Nephron progenitor cell (in vitro differentiated cells): Measurements from ENCODE around the gene ACOT7.

ENCODE experiments used
- DNase-seq: peaks from one replicate; pipeline ENCODE4 v3.0.0; 2021
- H3K27ac Mint-ChIP-seq: 2 replicates; pipeline ENCODE4 v1.8.0; 2021; ENCODE audit warnings: mild to moderate bottlenecking, moderate library complexity, mixed read lengths
- H3K27me3 Mint-ChIP-seq: 2 replicates; pipeline ENCODE4 v1.8.0; 2021; ENCODE audit warnings: mild to moderate bottlenecking, low read depth, mixed read lengths; ENCODE audit not compliant: poor library complexity
- H3K36me3 Mint-ChIP-seq: 2 replicates; pipeline ENCODE4 v1.8.0; 2021; ENCODE audit warnings: low read depth, mixed read lengths
- H3K4me1 Mint-ChIP-seq: 2 replicates; pipeline ENCODE4 v1.8.0; 2021; ENCODE audit warnings: mixed read lengths
- H3K4me3 Mint-ChIP-seq: 2 replicates; pipeline ENCODE4 v1.8.0; 2021; ENCODE audit warnings: mild to moderate bottlenecking, moderate library complexity, mixed read lengths
- H3K9me3 Mint-ChIP-seq: 2 replicates; pipeline ENCODE4 v1.8.0; 2021; ENCODE audit warnings: mild to moderate bottlenecking, moderate library complexity, mixed read lengths
- CTCF ChIP-seq: fragments of 200-600 bp; sonication (generic); IDR thresholded peaks from 2 replicates; pipeline ENCODE4 v1.5.0; 2021; ENCODE audit warnings: antibody characterized with exemption

The ACOT7 gene

DNA sequence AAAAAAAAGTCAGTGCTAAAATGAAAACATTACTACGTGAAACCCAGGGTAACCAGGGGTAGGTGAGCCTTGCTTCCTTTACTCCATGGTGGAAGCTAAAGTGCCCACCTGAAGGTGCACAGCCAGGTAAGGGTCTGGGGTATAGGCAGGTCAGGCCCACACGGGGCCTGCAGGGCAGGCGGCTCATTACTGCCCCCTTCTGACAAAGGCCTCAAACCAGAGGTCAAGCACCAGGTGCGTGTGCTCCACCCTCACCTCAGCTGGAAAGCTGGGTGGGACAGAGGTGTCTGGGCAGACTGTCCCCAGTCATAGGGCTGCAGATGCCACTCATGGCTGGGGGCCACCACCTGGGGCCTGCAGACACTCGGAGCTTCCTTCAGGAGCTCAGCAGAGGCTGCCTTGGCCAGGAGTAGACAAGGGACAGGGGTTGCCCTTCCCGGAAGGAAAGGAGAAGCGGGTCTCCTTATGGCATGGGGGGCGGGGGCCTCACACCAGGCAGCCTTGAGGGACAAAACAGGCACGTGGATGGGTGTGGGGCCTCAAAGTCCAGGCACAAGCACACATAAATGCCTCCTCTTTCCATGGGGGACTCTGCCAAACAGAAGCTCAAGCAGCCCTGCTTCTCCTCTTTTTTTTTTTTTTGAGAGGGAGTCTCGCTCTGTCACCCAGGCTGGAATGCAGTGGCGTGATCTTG, 36.2 kb downstream of the ACOT7 start:
- H3K27ac Mint-ChIP-seq = no peak overlapping the region
- no peak for DNase-seq
- H3K4me1 Mint-ChIP-seq = peaks cover 42% of the 10 kb centered on the region
- no peaks in the 10 kb centered on the region for H3K9me3 Mint-ChIP-seq
- no peaks in the 10 kb centered on the region for H3K36me3 Mint-ChIP-seq
- H3K4me3 Mint-ChIP-seq = no peak overlapping the region
- no peak for TF ChIP-seq CTCF
- H3K27me3 Mint-ChIP-seq = peaks cover 6% of the 10 kb centered on the region

GRCh38 chr1:6355621-6356020, 37.9 kb downstream of the ACOT7 start:
- Mint-ChIP-seq H3K27ac (no peak overlapping the region), H3K27me3 (peaks cover 7% of the 10 kb centered on the region), H3K4me1 (peaks cover 37% of the 10 kb centered on the region)

DNA sequence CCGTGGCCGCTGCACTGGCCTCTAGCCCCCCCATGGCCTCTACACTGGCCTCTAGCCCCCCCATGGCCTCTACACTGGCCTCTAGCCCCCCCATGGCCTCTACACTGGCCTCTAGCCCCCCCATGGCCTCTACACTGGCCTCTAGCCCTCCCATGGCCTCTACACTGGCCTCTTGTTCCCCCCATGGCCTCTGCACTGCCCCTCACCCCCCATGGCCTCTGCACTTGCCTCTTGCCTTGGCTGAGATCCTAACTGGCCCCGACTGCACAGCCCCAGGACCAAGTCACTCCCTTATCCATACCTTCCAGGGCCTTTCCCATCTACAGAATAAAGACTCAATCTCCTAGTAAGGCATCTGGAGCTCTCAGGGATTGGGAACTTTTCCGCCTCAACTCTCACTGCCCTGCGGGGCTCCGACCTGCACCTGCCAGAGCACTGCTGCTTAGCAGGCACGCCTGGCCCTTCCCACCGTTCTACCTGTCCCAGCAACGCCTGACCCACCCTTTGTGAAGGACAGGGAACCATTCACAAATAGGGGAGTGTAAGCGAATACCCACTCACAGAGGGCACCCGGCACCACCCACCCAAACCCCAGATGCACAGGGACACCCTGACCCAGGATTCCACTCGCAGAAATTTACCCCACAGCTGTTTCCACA, 38.8 kb downstream of the ACOT7 start:
- no peak for DNase-seq
- Mint-ChIP-seq H3K4me1 (peaks cover 29% of the 10 kb centered on the region), H3K9me3 (no peaks in the 10 kb centered on the region), H3K36me3 (no peaks in the 10 kb centered on the region), H3K27me3 (peaks cover 8% of the 10 kb centered on the region), H3K27ac (no peak overlapping the region), H3K4me3 (no peak overlapping the region)
- TF ChIP-seq CTCF = no peak

More at GRCh38 chr1:6355621-6356020, 37.9 kb downstream of the ACOT7 start:
- no peak for DNase-seq
- no peak for TF ChIP-seq CTCF
- Mint-ChIP-seq H3K4me3 (no peak overlapping the region), H3K9me3 (no peaks in the 10 kb centered on the region), H3K36me3 (no peaks in the 10 kb centered on the region)

GRCh38 chr1:6353955-6354658, 39.5 kb downstream of the ACOT7 start:
- no peak overlapping the region for H3K4me3 Mint-ChIP-seq
- H3K27me3 Mint-ChIP-seq = peaks cover 8% of the 10 kb centered on the region
- H3K36me3 Mint-ChIP-seq = no peaks in the 10 kb centered on the region
- no peak overlapping the region for H3K27ac Mint-ChIP-seq
- H3K4me1 Mint-ChIP-seq = peaks cover 22% of the 10 kb centered on the region
- no peak for TF ChIP-seq CTCF
- no peaks in the 10 kb centered on the region for H3K9me3 Mint-ChIP-seq
- DNase-seq = no peak

GRCh38 chr1:6353619-6353954, 40.0 kb downstream of the ACOT7 start:
- Mint-ChIP-seq H3K36me3 (no peaks in the 10 kb centered on the region), H3K4me3 (no peak overlapping the region), H3K27ac (no peak overlapping the region), H3K9me3 (no peaks in the 10 kb centered on the region), H3K4me1 (peaks cover 17% of the 10 kb centered on the region), H3K27me3 (peaks cover 8% of the 10 kb centered on the region)
- TF ChIP-seq CTCF = no peak
- DNase-seq = no peak
